Sigmoid colon (tissue), 4 donors: Measurements from ENCODE around the gene COL17A1.

Source experiments
- EP300 ChIP-seq, 4 donors: sonication (generic); formaldehyde crosslinking; IDR thresholded peaks; one replicate each; pipeline ENCODE4 v1.6.1; 2017; ENCODE audit warnings: antibody characterized with exemption in 4 of 4
- POLR2A ChIP-seq, 2 donors: fragments of 450-650 bp; IDR thresholded peaks; one replicate each; pipeline ENCODE4 v1.6.1; 2016; ENCODE audit warnings: antibody characterized with exemption in 2 of 2, mild to moderate bottlenecking in 2 of 2, moderate library complexity in 2 of 2
- POLR2AphosphoS5 ChIP-seq, 4 donors: sonication (generic); formaldehyde crosslinking; IDR thresholded peaks; one replicate each; pipeline ENCODE4 v1.6.1; 2017; ENCODE audit warnings: antibody characterized with exemption in 4 of 4
- TF ChIP-seq, protein P1 (sequence below), 4 experiments: fragments of 450-650 bp in 3 of 4; fragments of 200-600 bp in 1 of 4; IDR thresholded peaks; one replicate each; pipeline ENCODE4 v1.5.1; 2016 to 2019; ENCODE audit warnings: antibody characterized with exemption in 4 of 4, mild to moderate bottlenecking in 3 of 4, moderate library complexity in 2 of 4

DNA sequence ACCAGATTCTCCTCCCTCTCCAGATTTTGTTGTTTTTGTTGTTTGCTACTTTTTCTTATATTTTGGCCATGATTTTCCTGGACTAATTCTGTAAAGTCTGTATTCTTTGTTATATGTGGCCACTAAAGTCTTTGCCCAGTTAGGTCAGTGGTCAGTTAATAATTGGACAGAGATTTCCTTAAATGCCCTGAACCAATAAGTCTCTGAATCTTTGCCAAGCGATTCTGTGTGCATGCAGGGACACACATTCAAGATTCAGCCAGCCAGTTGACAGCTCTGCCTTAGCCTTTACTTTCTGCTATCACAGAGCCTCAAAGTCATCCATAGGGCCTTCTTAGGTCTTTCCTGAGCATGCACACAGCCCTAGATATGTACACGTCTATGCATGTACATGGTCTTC, 11.0 kb upstream of the COL17A1 start:
- TF ChIP-seq, protein P1, sequence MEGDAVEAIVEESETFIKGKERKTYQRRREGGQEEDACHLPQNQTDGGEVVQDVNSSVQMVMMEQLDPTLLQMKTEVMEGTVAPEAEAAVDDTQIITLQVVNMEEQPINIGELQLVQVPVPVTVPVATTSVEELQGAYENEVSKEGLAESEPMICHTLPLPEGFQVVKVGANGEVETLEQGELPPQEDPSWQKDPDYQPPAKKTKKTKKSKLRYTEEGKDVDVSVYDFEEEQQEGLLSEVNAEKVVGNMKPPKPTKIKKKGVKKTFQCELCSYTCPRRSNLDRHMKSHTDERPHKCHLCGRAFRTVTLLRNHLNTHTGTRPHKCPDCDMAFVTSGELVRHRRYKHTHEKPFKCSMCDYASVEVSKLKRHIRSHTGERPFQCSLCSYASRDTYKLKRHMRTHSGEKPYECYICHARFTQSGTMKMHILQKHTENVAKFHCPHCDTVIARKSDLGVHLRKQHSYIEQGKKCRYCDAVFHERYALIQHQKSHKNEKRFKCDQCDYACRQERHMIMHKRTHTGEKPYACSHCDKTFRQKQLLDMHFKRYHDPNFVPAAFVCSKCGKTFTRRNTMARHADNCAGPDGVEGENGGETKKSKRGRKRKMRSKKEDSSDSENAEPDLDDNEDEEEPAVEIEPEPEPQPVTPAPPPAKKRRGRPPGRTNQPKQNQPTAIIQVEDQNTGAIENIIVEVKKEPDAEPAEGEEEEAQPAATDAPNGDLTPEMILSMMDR (IDR thresholded peaks at IDR 0.05): no peak
- TF ChIP-seq POLR2A (IDR thresholded peaks at IDR 0.05) (no peak), POLR2AphosphoS5 (IDR thresholded peaks at IDR 0.05) (no peak), EP300 (IDR thresholded peaks at IDR 0.05) (no peak)
